ENCODE data around the gene RIMBP3B. TPM values are rescaled to one million over a fixed set of nuclear protein-coding genes. Genes with fewer than 3 reads are reported as not detected.
"Not testable (repeated sequence)": the region's sequence is repeated elsewhere in the genome, so short reads cannot be mapped to it uniquely, and the experiment has no call there.

The RIMBP3B gene
- total and polyA plus RNA-seq, 2 of the 13 experiments (the other 11 are each of a cell fraction or from before 2014, with no cell fraction given), result not detected

- H3K4me1 ChIP-seq (ENCODE audit: insufficient read depth, low read length); H3K4me2 ChIP-seq (ENCODE audit: low read depth, low read length); H3K9me3 ChIP-seq (ENCODE audit: low read length); H3K4me3 ChIP-seq (replicated peaks in 1 of 3; ENCODE audit: insufficient read depth in 1 of 3, low read depth in 2 of 3, low read length in 3 of 3); BruUV-seq (replicated peaks); H4K20me1 ChIP-seq (ENCODE audit: insufficient read depth, low read length); POLR2A ChIA-PET; H3K9ac ChIP-seq (ENCODE audit: insufficient read depth, low read depth, low read length); FAIRE-seq; ATAC-seq; H3K36me3 ChIP-seq (replicated peaks in 1 of 2; ENCODE audit: control insufficient read depth in 1 of 2, insufficient read depth in 2 of 2, low read length in 2 of 2); CTCF ChIA-PET (ENCODE audit: low intra/inter-chr PET ratio, low total read pairs); H3K27me3 ChIP-seq (ENCODE audit: control insufficient read depth in 1 of 2, insufficient read depth in 2 of 2, low read length in 2 of 2); intact Hi-C loops (cut with micrococcal nuclease; ENCODE audit: unreplicated experiment); DNase-seq (ENCODE audit: low spot score); H3K27ac ChIP-seq (ENCODE audit: extremely low read length, insufficient read depth, low read length); H3K79me2 ChIP-seq (ENCODE audit: insufficient read depth, low read length); in situ Hi-C loops (cut with HindIII; ENCODE audit: extremely low pct_ligation_motif_present, low pct_unique_long_range_greater_than_20kb); H2AFZ ChIP-seq (ENCODE audit: low read length): not testable (repeated sequence)
- no CpG with 5 or more reads among the region's 4 CpGs for WGBS (ENCODE audit: low lambda C conversion rate)
Observed at GRCh38 chr22:21365337-21365736, 18.2 kb upstream of the RIMBP3B start.

GRCh38 chr22:21368603-21369310 is 14.8 kb upstream of the RIMBP3B start:
- not testable (repeated sequence) for FAIRE-seq

GRCh38 chr22:21375880-21376279 is 7.7 kb upstream of the RIMBP3B start:
- in situ Hi-C loops (cut with HindIII; ENCODE audit: extremely low pct_ligation_motif_present, low pct_unique_long_range_greater_than_20kb); H3K79me2 ChIP-seq (ENCODE audit: insufficient read depth, low read length); BruUV-seq (replicated peaks); H3K27me3 ChIP-seq (ENCODE audit: control insufficient read depth in 1 of 2, insufficient read depth in 2 of 2, low read length in 2 of 2); H3K27ac ChIP-seq (ENCODE audit: extremely low read length, insufficient read depth, low read length); H3K4me3 ChIP-seq (replicated peaks in 1 of 3; ENCODE audit: insufficient read depth in 1 of 3, low read depth in 2 of 3, low read length in 3 of 3); DNase-seq (ENCODE audit: low spot score); H2AFZ ChIP-seq (ENCODE audit: low read length); FAIRE-seq; POLR2A ChIA-PET; H4K20me1 ChIP-seq (ENCODE audit: insufficient read depth, low read length); H3K9me3 ChIP-seq (ENCODE audit: low read length); H3K9ac ChIP-seq (ENCODE audit: insufficient read depth, low read depth, low read length); H3K4me2 ChIP-seq (ENCODE audit: low read depth, low read length); H3K36me3 ChIP-seq (replicated peaks in 1 of 2; ENCODE audit: control insufficient read depth in 1 of 2, insufficient read depth in 2 of 2, low read length in 2 of 2); H3K4me1 ChIP-seq (ENCODE audit: insufficient read depth, low read length); ATAC-seq; intact Hi-C loops (cut with micrococcal nuclease; ENCODE audit: unreplicated experiment); CTCF ChIA-PET (ENCODE audit: low intra/inter-chr PET ratio, low total read pairs): not testable (repeated sequence)
- no CpG with 5 or more reads among the region's 4 CpGs for WGBS (ENCODE audit: low lambda C conversion rate)

More at GRCh38 chr22:21368603-21369310, 14.8 kb upstream of the RIMBP3B start:
- POLR2A ChIA-PET; H3K4me2 ChIP-seq (ENCODE audit: low read depth, low read length); H3K27me3 ChIP-seq (ENCODE audit: control insufficient read depth in 1 of 2, insufficient read depth in 2 of 2, low read length in 2 of 2); H3K9me3 ChIP-seq (ENCODE audit: low read length); H3K4me3 ChIP-seq (replicated peaks in 1 of 3; ENCODE audit: insufficient read depth in 1 of 3, low read depth in 2 of 3, low read length in 3 of 3); ATAC-seq; H3K36me3 ChIP-seq (replicated peaks in 1 of 2; ENCODE audit: control insufficient read depth in 1 of 2, insufficient read depth in 2 of 2, low read length in 2 of 2); H3K9ac ChIP-seq (ENCODE audit: insufficient read depth, low read depth, low read length); in situ Hi-C loops (cut with HindIII; ENCODE audit: extremely low pct_ligation_motif_present, low pct_unique_long_range_greater_than_20kb); BruUV-seq (replicated peaks); H3K4me1 ChIP-seq (ENCODE audit: insufficient read depth, low read length); DNase-seq (ENCODE audit: low spot score); H3K27ac ChIP-seq (ENCODE audit: extremely low read length, insufficient read depth, low read length); intact Hi-C loops (cut with micrococcal nuclease; ENCODE audit: unreplicated experiment); H2AFZ ChIP-seq (ENCODE audit: low read length); H4K20me1 ChIP-seq (ENCODE audit: insufficient read depth, low read length); CTCF ChIA-PET (ENCODE audit: low intra/inter-chr PET ratio, low total read pairs); H3K79me2 ChIP-seq (ENCODE audit: insufficient read depth, low read length): not testable (repeated sequence)
- WGBS (ENCODE audit: low lambda C conversion rate), result no CpG with 5 or more reads among the region's 12 CpGs

- ATAC-seq, result peak; percentile 58
- H4K20me1 ChIP-seq (ENCODE audit: insufficient read depth, low read length); H3K27ac ChIP-seq (ENCODE audit: extremely low read length, insufficient read depth, low read length); POLR2A ChIA-PET; DNase-seq (ENCODE audit: low spot score); H3K4me3 ChIP-seq (replicated peaks in 1 of 3; ENCODE audit: insufficient read depth in 1 of 3, low read depth in 2 of 3, low read length in 3 of 3); H3K4me1 ChIP-seq (ENCODE audit: insufficient read depth, low read length); H2AFZ ChIP-seq (ENCODE audit: low read length); H3K9me3 ChIP-seq (ENCODE audit: low read length); H3K36me3 ChIP-seq (replicated peaks in 1 of 2; ENCODE audit: control insufficient read depth in 1 of 2, insufficient read depth in 2 of 2, low read length in 2 of 2); H3K4me2 ChIP-seq (ENCODE audit: low read depth, low read length); FAIRE-seq; intact Hi-C loops (cut with micrococcal nuclease; ENCODE audit: unreplicated experiment); H3K79me2 ChIP-seq (ENCODE audit: insufficient read depth, low read length); H3K27me3 ChIP-seq (ENCODE audit: control insufficient read depth in 1 of 2, insufficient read depth in 2 of 2, low read length in 2 of 2); in situ Hi-C loops (cut with HindIII; ENCODE audit: extremely low pct_ligation_motif_present, low pct_unique_long_range_greater_than_20kb); BruUV-seq (replicated peaks); CTCF ChIA-PET (ENCODE audit: low intra/inter-chr PET ratio, low total read pairs); H3K9ac ChIP-seq (ENCODE audit: insufficient read depth, low read depth, low read length): not testable (repeated sequence)
- no CpG with 5 or more reads among the region's 79 CpGs for WGBS (ENCODE audit: low lambda C conversion rate)
Observed at GRCh38 chr22:21384468-21385357, 1.2 kb downstream of the RIMBP3B start.

All from HepG2 (cell line).